Activated CD8-positive, alpha-beta memory T cell treated with anti-CD3 and anti-CD28 coated beads, Interleukin-2, amount 50 U/mL, for 1 hour (primary cell): ENCODE data around the gene TCEA3.

ENCODE experiments used
- DNase-seq: peaks from one replicate; pipeline ENCODE4 v3.0.0-alpha.2; 2020; ENCODE audit errors: extremely low read depth

Gene TCEA3

GRCh38 chr1:23424293-23425192, at the start of gene TCEA3:
TSS of gene TCEA3 (minus strand) at chr1:23424748. CDS start at chr1:23424633, 115 bp downstream.
- DNase-seq: no peak

- DNase-seq: no peak
Observed at GRCh38 chr1:23473037-23473800, 48.7 kb upstream of the TCEA3 start.

GRCh38 chr1:23472351-23473036, 47.9 kb upstream of the TCEA3 start:
- DNase-seq: no peak

GRCh38 chr1:23471473-23472075, 47.0 kb upstream of the TCEA3 start:
- DNase-seq: no peak

GRCh38 chr1:23470282-23471070, 45.9 kb upstream of the TCEA3 start:
- no peak for DNase-seq

GRCh38 chr1:23469372-23469982, 44.9 kb upstream of the TCEA3 start:
- DNase-seq: no peak

- DNase-seq: no peak
Observed at GRCh38 chr1:23466423-23466989, 42.0 kb upstream of the TCEA3 start.

GRCh38 chr1:23463286-23463685, 38.7 kb upstream of the TCEA3 start:
- DNase-seq: no peak

- no peak for DNase-seq
Observed at GRCh38 chr1:23462766-23463165, 38.2 kb upstream of the TCEA3 start.

- no peak for DNase-seq
Observed at GRCh38 chr1:23461050-23461449, 36.5 kb upstream of the TCEA3 start.

- DNase-seq: no peak
Observed at GRCh38 chr1:23460519-23460918, 36.0 kb upstream of the TCEA3 start.

GRCh38 chr1:23459338-23459757, 34.8 kb upstream of the TCEA3 start:
- no peak for DNase-seq

GRCh38 chr1:23456226-23456625, 31.7 kb upstream of the TCEA3 start:
- no peak for DNase-seq

- no peak for DNase-seq
Observed at GRCh38 chr1:23453455-23454000, 29.0 kb upstream of the TCEA3 start.

GRCh38 chr1:23452011-23452411, 27.5 kb upstream of the TCEA3 start:
- no peak for DNase-seq

GRCh38 chr1:23451441-23451840, 26.9 kb upstream of the TCEA3 start:
- no peak for DNase-seq

- DNase-seq: no peak
Observed at GRCh38 chr1:23450894-23451293, 26.3 kb upstream of the TCEA3 start.

- DNase-seq: no peak
Observed at GRCh38 chr1:23449958-23450357, 25.4 kb upstream of the TCEA3 start.

GRCh38 chr1:23449306-23449705, 24.8 kb upstream of the TCEA3 start:
- no peak for DNase-seq

- no peak for DNase-seq
Observed at GRCh38 chr1:23448846-23449245, 24.3 kb upstream of the TCEA3 start.
